GF-D8 (cell line): ENCODE data around the gene BACH1.
A peak's percentile ranks its signal among the peaks of the same experiment; 100 is the strongest.

Source experiments
- DNase-seq: peaks from one replicate; lab custom pipeline; 2025; lab: John Stamatoyannopoulos, UW

Gene BACH1

GRCh38 chr21:29315131-29315749 is 16.5 kb downstream of the BACH1 start:
- no peak for DNase-seq

- DNase-seq: peak; percentile 23
These were observed 17.5 kb downstream of the BACH1 start for GRCh38 chr21:29316029-29316742.

GRCh38 chr21:29316806-29317205 is 18.1 kb downstream of the BACH1 start:
- DNase-seq: no peak

GRCh38 chr21:29318354-29318753 is 19.6 kb downstream of the BACH1 start:
- DNase-seq: no peak

- no peak for DNase-seq
These were observed 21.3 kb downstream of the BACH1 start for GRCh38 chr21:29320031-29320430.

GRCh38 chr21:29321217-29321616 is 22.5 kb downstream of the BACH1 start:
- no peak for DNase-seq

- no peak for DNase-seq
These were observed 23.5 kb downstream of the BACH1 start for GRCh38 chr21:29321932-29322928.

- no peak for DNase-seq
These were observed 24.5 kb downstream of the BACH1 start for GRCh38 chr21:29323189-29323588.

- no peak for DNase-seq
These were observed 28.3 kb downstream of the BACH1 start for GRCh38 chr21:29326914-29327554.

GRCh38 chr21:29329406-29329805 is 30.7 kb downstream of the BACH1 start:
- no peak for DNase-seq

- no peak for DNase-seq
These were observed 32.1 kb downstream of the BACH1 start for GRCh38 chr21:29330797-29331196.

GRCh38 chr21:29332461-29333362 is 34.0 kb downstream of the BACH1 start:
- DNase-seq: no peak

- DNase-seq: no peak
These were observed 34.7 kb downstream of the BACH1 start for GRCh38 chr21:29333406-29333805.

- peak; percentile 86 for DNase-seq
These were observed 36.2 kb downstream of the BACH1 start for GRCh38 chr21:29334717-29335428.

GRCh38 chr21:29335720-29336119 is 37.0 kb downstream of the BACH1 start:
- DNase-seq: no peak

GRCh38 chr21:29338256-29338655 is 39.5 kb downstream of the BACH1 start:
- no peak for DNase-seq

GRCh38 chr21:29340228-29340627 is 41.5 kb downstream of the BACH1 start:
- no peak for DNase-seq

- DNase-seq: no peak
These were observed 43.7 kb downstream of the BACH1 start for GRCh38 chr21:29342363-29342957.

- DNase-seq: no peak
These were observed 44.8 kb downstream of the BACH1 start for GRCh38 chr21:29343519-29343918.

GRCh38 chr21:29346281-29346680 is 47.6 kb downstream of the BACH1 start:
- DNase-seq: no peak
